ENCODE data around the gene CCNT1. TPM values are rescaled to one million over a fixed set of nuclear protein-coding genes. Genes with fewer than 3 reads are reported as not detected.
A peak's percentile ranks its signal among the peaks of the same experiment; 100 is the strongest.

The CCNT1 gene
- total RNA-seq, 2 experiments from 2014 or later, result 30.9 to 59.1 TPM

GRCh38 chr12:48693572-48693971 lies 22.9 kb downstream of the CCNT1 start:
- TF ChIP-seq EZH2phosphoT487 (IDR thresholded peaks at IDR 0.05; ENCODE audit: borderline replicate concordance, low read depth, low read length), result no peak
- TF ChIP-seq, protein P1, sequence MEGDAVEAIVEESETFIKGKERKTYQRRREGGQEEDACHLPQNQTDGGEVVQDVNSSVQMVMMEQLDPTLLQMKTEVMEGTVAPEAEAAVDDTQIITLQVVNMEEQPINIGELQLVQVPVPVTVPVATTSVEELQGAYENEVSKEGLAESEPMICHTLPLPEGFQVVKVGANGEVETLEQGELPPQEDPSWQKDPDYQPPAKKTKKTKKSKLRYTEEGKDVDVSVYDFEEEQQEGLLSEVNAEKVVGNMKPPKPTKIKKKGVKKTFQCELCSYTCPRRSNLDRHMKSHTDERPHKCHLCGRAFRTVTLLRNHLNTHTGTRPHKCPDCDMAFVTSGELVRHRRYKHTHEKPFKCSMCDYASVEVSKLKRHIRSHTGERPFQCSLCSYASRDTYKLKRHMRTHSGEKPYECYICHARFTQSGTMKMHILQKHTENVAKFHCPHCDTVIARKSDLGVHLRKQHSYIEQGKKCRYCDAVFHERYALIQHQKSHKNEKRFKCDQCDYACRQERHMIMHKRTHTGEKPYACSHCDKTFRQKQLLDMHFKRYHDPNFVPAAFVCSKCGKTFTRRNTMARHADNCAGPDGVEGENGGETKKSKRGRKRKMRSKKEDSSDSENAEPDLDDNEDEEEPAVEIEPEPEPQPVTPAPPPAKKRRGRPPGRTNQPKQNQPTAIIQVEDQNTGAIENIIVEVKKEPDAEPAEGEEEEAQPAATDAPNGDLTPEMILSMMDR (conservative IDR thresholded peaks at IDR 0.05; ENCODE audit: low read length), result no peak
- Histone ChIP-seq H3K9me3 (ENCODE audit: low read length) (no peaks in the 10 kb centered on the region), H2AFZ (ENCODE audit: low read length) (no peak overlapping the region), H3K4me2 (ENCODE audit: low read length) (no peak overlapping the region), H3K4me1 (ENCODE audit: insufficient read depth, low read length, poor library complexity, severe bottlenecking) (no peaks in the 10 kb centered on the region), H3K9me2 (ENCODE audit: insufficient read depth, low read length) (no peaks in the 10 kb centered on the region), H4K20me1 (ENCODE audit: insufficient read depth, low read length) (0 out of 2 replicates have a peak, but pooled peaks cover 8% of the 10 kb centered on the region), H3K4me3 (ENCODE audit: low read depth, low read length, poor library complexity, severe bottlenecking) (no peak overlapping the region), H3K27ac (ENCODE audit: low read depth, low read length, poor library complexity, severe bottlenecking) (no peak overlapping the region), H3K36me3 (ENCODE audit: insufficient read depth, low read length) (peaks cover 96% of the 10 kb centered on the region), H3K79me2 (ENCODE audit: insufficient read depth, low read depth, low read length) (peaks cover 32% of the 10 kb centered on the region; the same call in 1 of the 2 replicates)
- no peak for DNase-seq (ENCODE audit: low spot score)
- ChIA-PET POLR2A (no interaction called here), CTCF (ENCODE audit: unreplicated experiment) (no interaction called here)
- no TSS peak for BruUV-seq (replicated peaks)
- intact Hi-C loops (cut with micrococcal nuclease; ENCODE audit: unreplicated experiment), result no loop called here

DNA sequence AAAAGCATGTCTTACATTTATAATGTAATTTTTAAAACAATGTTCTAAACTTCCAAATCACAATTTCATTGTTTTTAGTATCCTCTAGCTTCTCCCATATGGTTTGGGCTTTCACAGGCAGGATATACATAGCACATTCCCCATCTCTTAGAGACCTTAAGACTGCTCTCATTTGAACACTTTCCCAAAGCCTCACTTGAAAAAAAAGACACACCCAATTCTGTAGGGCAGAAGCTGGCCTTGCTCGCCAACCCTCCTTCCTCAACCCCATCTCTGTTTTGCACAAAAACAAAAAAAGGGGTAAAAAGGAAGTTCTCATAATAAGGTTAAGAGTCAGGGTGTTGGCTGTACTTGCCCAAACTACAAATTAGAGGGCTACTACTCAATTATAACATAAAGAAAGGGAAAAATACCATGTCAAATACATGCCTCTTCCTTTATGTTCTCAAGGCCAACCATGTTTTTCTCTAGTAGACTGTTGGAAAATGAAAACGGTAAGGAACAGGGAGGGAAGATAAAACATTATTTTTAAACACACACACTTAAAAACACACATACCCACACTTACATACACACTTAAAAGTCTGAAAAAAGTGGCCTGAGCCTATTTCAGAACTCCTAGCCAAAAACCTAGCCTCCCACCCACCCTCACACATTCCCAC lies 24.6 kb downstream of the CCNT1 start:
- CTCF ChIA-PET (ENCODE audit: unreplicated experiment), result no interaction called here
- TF ChIP-seq, protein P1 (conservative IDR thresholded peaks at IDR 0.05; ENCODE audit: low read length), result no peak
- TF ChIP-seq EZH2phosphoT487 (IDR thresholded peaks at IDR 0.05; ENCODE audit: borderline replicate concordance, low read depth, low read length), result no peak
- POLR2A ChIA-PET, result interaction anchor here (0.7 to 2.3 kb wide), 3 partner anchors 14 to 23 kb away, joined by 3 to 6 read pairs (median 3); no protein-coding TSS in a partner anchor

DNA sequence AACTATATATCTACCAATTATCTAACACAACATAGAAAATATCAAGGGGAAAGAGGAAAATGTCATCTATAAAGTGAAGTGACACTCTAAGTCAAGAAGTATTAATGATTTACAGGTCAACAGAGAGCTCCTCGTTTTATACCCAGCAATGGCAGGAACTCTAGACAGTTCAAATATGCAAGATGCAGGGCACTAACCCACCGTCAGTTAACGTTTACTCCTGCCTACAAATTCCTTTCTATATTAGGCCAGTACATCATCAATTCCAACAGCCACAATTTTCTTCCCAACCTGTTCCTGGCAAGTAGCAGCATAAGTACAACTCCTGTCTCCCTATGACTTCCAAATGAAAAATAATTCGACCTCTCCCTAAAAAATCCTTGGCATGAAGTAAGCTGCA lies 25.5 kb downstream of the CCNT1 start:
- no peak for DNase-seq (ENCODE audit: low spot score)
- H2AFZ ChIP-seq (ENCODE audit: low read length), result no peak overlapping the region
- ChIA-PET POLR2A (interaction anchor here (0.6 to 2.3 kb wide), 4 partner anchors 13 to 45 kb away, joined by 3 to 6 read pairs (median 4); no protein-coding TSS in a partner anchor), CTCF (ENCODE audit: unreplicated experiment) (no interaction called here)
- H4K20me1 ChIP-seq (ENCODE audit: insufficient read depth, low read length), result 0 out of 2 replicates have a peak, but pooled peaks cover 8% of the 10 kb centered on the region
- no peaks in the 10 kb centered on the region for H3K4me1 ChIP-seq (ENCODE audit: insufficient read depth, low read length, poor library complexity, severe bottlenecking)
- no peaks in the 10 kb centered on the region for H3K9me3 ChIP-seq (ENCODE audit: low read length)
- TF ChIP-seq, protein P1 (conservative IDR thresholded peaks at IDR 0.05; ENCODE audit: low read length), result no peak
- no peak for TF ChIP-seq EZH2phosphoT487 (IDR thresholded peaks at IDR 0.05; ENCODE audit: borderline replicate concordance, low read depth, low read length)
- H3K79me2 ChIP-seq (ENCODE audit: insufficient read depth, low read depth, low read length), result peaks cover 15% of the 10 kb centered on the region; the same call in 1 of the 2 replicates
- intact Hi-C loops (cut with micrococcal nuclease; ENCODE audit: unreplicated experiment), result no loop called here
- no peak overlapping the region for H3K27ac ChIP-seq (ENCODE audit: low read depth, low read length, poor library complexity, severe bottlenecking)
- H3K4me2 ChIP-seq (ENCODE audit: low read length), result no peak overlapping the region
- BruUV-seq (replicated peaks), result no TSS peak
- H3K9me2 ChIP-seq (ENCODE audit: insufficient read depth, low read length), result no peaks in the 10 kb centered on the region
- no peak overlapping the region for H3K4me3 ChIP-seq (ENCODE audit: low read depth, low read length, poor library complexity, severe bottlenecking)
- H3K36me3 ChIP-seq (ENCODE audit: insufficient read depth, low read length), result peaks cover 87% of the 10 kb centered on the region

More for the DNA sequence above, 24.6 kb downstream of the CCNT1 start:
- Histone ChIP-seq H3K27ac (ENCODE audit: low read depth, low read length, poor library complexity, severe bottlenecking) (no peak overlapping the region), H3K4me2 (ENCODE audit: low read length) (no peak overlapping the region), H4K20me1 (ENCODE audit: insufficient read depth, low read length) (0 out of 2 replicates have a peak, but pooled peaks cover 8% of the 10 kb centered on the region), H3K4me1 (ENCODE audit: insufficient read depth, low read length, poor library complexity, severe bottlenecking) (no peaks in the 10 kb centered on the region), H2AFZ (ENCODE audit: low read length) (no peak overlapping the region), H3K36me3 (ENCODE audit: insufficient read depth, low read length) (peaks cover 97% of the 10 kb centered on the region), H3K9me2 (ENCODE audit: insufficient read depth, low read length) (no peaks in the 10 kb centered on the region), H3K4me3 (ENCODE audit: low read depth, low read length, poor library complexity, severe bottlenecking) (no peak overlapping the region), H3K9me3 (ENCODE audit: low read length) (no peaks in the 10 kb centered on the region), H3K79me2 (ENCODE audit: insufficient read depth, low read depth, low read length) (peaks cover 22% of the 10 kb centered on the region; the same call in 1 of the 2 replicates)
- intact Hi-C loops (cut with micrococcal nuclease; ENCODE audit: unreplicated experiment), result no loop called here
- DNase-seq (ENCODE audit: low spot score), result no peak
- BruUV-seq (replicated peaks), result TSS peak; percentile 11
